Measurements from ENCODE around the gene CDH13.
A peak's percentile ranks its signal among the peaks of the same experiment; 100 is the strongest.

The CDH13 gene

GRCh38 chr16:83397601-83398291, 771.0 kb downstream of the CDH13 start:
- DNase-seq = no peak

GRCh38 chr16:83400234-83400633, 773.5 kb downstream of the CDH13 start:
- DNase-seq = no peak

- no peak for DNase-seq
These were observed 775.5 kb downstream of the CDH13 start for GRCh38 chr16:83402160-83402814.

- DNase-seq = peak; percentile 23
These were observed 776.2 kb downstream of the CDH13 start for GRCh38 chr16:83402967-83403366.

GRCh38 chr16:83403761-83404160, 777.0 kb downstream of the CDH13 start:
- no peak for DNase-seq

GRCh38 chr16:83404261-83404660, 777.5 kb downstream of the CDH13 start:
- DNase-seq = no peak

GRCh38 chr16:83407928-83408327, 781.2 kb downstream of the CDH13 start:
- DNase-seq = no peak

- DNase-seq = no peak
These were observed 782.6 kb downstream of the CDH13 start for GRCh38 chr16:83409347-83409746.

- DNase-seq = no peak
These were observed 791.8 kb downstream of the CDH13 start for GRCh38 chr16:83418565-83418964.

- no peak for DNase-seq
These were observed 793.5 kb downstream of the CDH13 start for GRCh38 chr16:83420206-83420760.

- DNase-seq = no peak
These were observed 806.4 kb downstream of the CDH13 start for GRCh38 chr16:83433201-83433600.

- DNase-seq = no peak
These were observed 810.3 kb downstream of the CDH13 start for GRCh38 chr16:83437036-83437435.

GRCh38 chr16:83438326-83438725, 811.6 kb downstream of the CDH13 start:
- no peak for DNase-seq

- no peak for DNase-seq
These were observed 812.6 kb downstream of the CDH13 start for GRCh38 chr16:83439412-83439811.

GRCh38 chr16:83441517-83441916, 814.7 kb downstream of the CDH13 start:
- DNase-seq = no peak

- no peak for DNase-seq
These were observed 817.2 kb downstream of the CDH13 start for GRCh38 chr16:83443972-83444371.

GRCh38 chr16:83447560-83447959, 820.8 kb downstream of the CDH13 start:
- DNase-seq = no peak

GRCh38 chr16:83449861-83450260, 823.1 kb downstream of the CDH13 start:
- no peak for DNase-seq

- DNase-seq = no peak
These were observed 827.2 kb downstream of the CDH13 start for GRCh38 chr16:83453977-83454376.

GRCh38 chr16:83455716-83456115, 828.9 kb downstream of the CDH13 start:
- no peak for DNase-seq

GRCh38 chr16:83456934-83457333, 830.2 kb downstream of the CDH13 start:
- DNase-seq = no peak

GRCh38 chr16:83458612-83459011, 831.8 kb downstream of the CDH13 start:
- DNase-seq = no peak

- DNase-seq = no peak
These were observed 838.2 kb downstream of the CDH13 start for GRCh38 chr16:83464991-83465390.

- no peak for DNase-seq
These were observed 843.6 kb downstream of the CDH13 start for GRCh38 chr16:83470416-83470815.

Measured in NCI-H1092 (cell line).